T-helper 2 cell treated with Interferon-gamma antibody and Interleukin-4, amounts not matched to agents 5 μg/mL and 100 μg/mL, for 36 hours (primary cell): Measurements from ENCODE around the gene PCDH9.

Source experiments
- DNase-seq: peaks from one replicate; pipeline ENCODE4 v3.0.0; 2021; ENCODE audit warnings: low spot score
- H3K27ac Mint-ChIP-seq: one replicate; pipeline ENCODE4 v1.8.0; 2021; ENCODE audit warnings: mild to moderate bottlenecking, mixed read lengths
- H3K27me3 Mint-ChIP-seq: one replicate; pipeline ENCODE4 v1.8.0; 2021; ENCODE audit warnings: low read depth, mixed read lengths
- H3K36me3 Mint-ChIP-seq: one replicate; pipeline ENCODE4 v1.8.0; 2021; ENCODE audit warnings: low read depth, mixed read lengths
- H3K4me1 Mint-ChIP-seq: one replicate; pipeline ENCODE4 v1.8.0; 2021; ENCODE audit warnings: low read depth, mixed read lengths
- H3K4me3 Mint-ChIP-seq: one replicate; pipeline ENCODE4 v1.8.0; 2022; ENCODE audit warnings: mild to moderate bottlenecking, moderate library complexity, mixed read lengths
- H3K9me3 Mint-ChIP-seq: one replicate; pipeline ENCODE4 v1.8.0; 2021; ENCODE audit warnings: mixed read lengths

PCDH9 gene

GRCh38 chr13:66375756-66376155 lies 854.4 kb downstream of the PCDH9 start:
- H3K27ac Mint-ChIP-seq = no peak overlapping the region
- no peak for DNase-seq
- peaks cover 3% of the 10 kb centered on the region for H3K9me3 Mint-ChIP-seq
- no peak overlapping the region for H3K4me3 Mint-ChIP-seq
- H3K4me1 Mint-ChIP-seq = no peaks in the 10 kb centered on the region
- no peaks in the 10 kb centered on the region for H3K27me3 Mint-ChIP-seq
- no peaks in the 10 kb centered on the region for H3K36me3 Mint-ChIP-seq

GRCh38 chr13:66369666-66370065 lies 860.5 kb downstream of the PCDH9 start:
- no peaks in the 10 kb centered on the region for H3K27me3 Mint-ChIP-seq
- peaks cover 3% of the 10 kb centered on the region for H3K9me3 Mint-ChIP-seq
- H3K36me3 Mint-ChIP-seq = no peaks in the 10 kb centered on the region
- H3K27ac Mint-ChIP-seq = no peak overlapping the region
- DNase-seq = no peak
- H3K4me3 Mint-ChIP-seq = no peak overlapping the region
- H3K4me1 Mint-ChIP-seq = no peaks in the 10 kb centered on the region

DNA sequence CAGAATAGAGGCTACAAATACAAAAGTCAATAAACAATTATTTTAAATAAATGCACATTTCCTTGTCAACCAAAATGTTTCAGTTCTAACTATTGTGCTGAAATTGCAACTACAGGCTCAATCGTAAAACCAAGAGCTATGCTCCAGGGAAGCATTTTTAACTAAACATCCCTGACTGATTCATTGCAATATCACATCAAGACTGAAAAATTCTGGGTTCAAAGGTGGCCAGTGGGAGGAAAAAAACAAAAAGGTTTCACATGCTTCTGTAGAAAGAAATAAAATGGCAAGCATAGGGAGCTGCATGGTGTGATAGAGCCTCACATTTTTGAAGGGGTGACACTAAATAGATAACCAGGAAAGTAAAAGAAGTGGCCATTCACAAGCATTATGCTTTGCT lies 862.8 kb downstream of the PCDH9 start:
- no peaks in the 10 kb centered on the region for H3K36me3 Mint-ChIP-seq
- no peak for DNase-seq
- H3K4me3 Mint-ChIP-seq = no peak overlapping the region
- no peaks in the 10 kb centered on the region for H3K9me3 Mint-ChIP-seq
- no peak overlapping the region for H3K27ac Mint-ChIP-seq
- no peaks in the 10 kb centered on the region for H3K27me3 Mint-ChIP-seq
- no peaks in the 10 kb centered on the region for H3K4me1 Mint-ChIP-seq

GRCh38 chr13:66365101-66365500 lies 865.0 kb downstream of the PCDH9 start:
- H3K4me3 Mint-ChIP-seq = no peak overlapping the region
- no peak overlapping the region for H3K27ac Mint-ChIP-seq
- H3K9me3 Mint-ChIP-seq = no peaks in the 10 kb centered on the region
- DNase-seq = no peak
- H3K27me3 Mint-ChIP-seq = no peaks in the 10 kb centered on the region
- no peaks in the 10 kb centered on the region for H3K36me3 Mint-ChIP-seq
- no peaks in the 10 kb centered on the region for H3K4me1 Mint-ChIP-seq

GRCh38 chr13:66364346-66364745 lies 865.8 kb downstream of the PCDH9 start:
- Mint-ChIP-seq H3K4me3 (no peak overlapping the region), H3K36me3 (no peaks in the 10 kb centered on the region), H3K27ac (no peak overlapping the region), H3K27me3 (no peaks in the 10 kb centered on the region), H3K9me3 (no peaks in the 10 kb centered on the region), H3K4me1 (no peaks in the 10 kb centered on the region)
- no peak for DNase-seq

- DNase-seq = no peak
- H3K4me1 Mint-ChIP-seq = no peaks in the 10 kb centered on the region
- no peak overlapping the region for H3K4me3 Mint-ChIP-seq
- no peaks in the 10 kb centered on the region for H3K27me3 Mint-ChIP-seq
- H3K9me3 Mint-ChIP-seq = no peaks in the 10 kb centered on the region
- H3K36me3 Mint-ChIP-seq = no peaks in the 10 kb centered on the region
- no peak overlapping the region for H3K27ac Mint-ChIP-seq
Observed at GRCh38 chr13:66362485-66362884, 867.7 kb downstream of the PCDH9 start.

- Mint-ChIP-seq H3K36me3 (no peaks in the 10 kb centered on the region), H3K4me1 (no peaks in the 10 kb centered on the region), H3K27me3 (no peaks in the 10 kb centered on the region), H3K4me3 (no peak overlapping the region), H3K9me3 (no peaks in the 10 kb centered on the region), H3K27ac (no peak overlapping the region)
- no peak for DNase-seq
Observed at GRCh38 chr13:66359910-66360552, 870.1 kb downstream of the PCDH9 start.

DNA sequence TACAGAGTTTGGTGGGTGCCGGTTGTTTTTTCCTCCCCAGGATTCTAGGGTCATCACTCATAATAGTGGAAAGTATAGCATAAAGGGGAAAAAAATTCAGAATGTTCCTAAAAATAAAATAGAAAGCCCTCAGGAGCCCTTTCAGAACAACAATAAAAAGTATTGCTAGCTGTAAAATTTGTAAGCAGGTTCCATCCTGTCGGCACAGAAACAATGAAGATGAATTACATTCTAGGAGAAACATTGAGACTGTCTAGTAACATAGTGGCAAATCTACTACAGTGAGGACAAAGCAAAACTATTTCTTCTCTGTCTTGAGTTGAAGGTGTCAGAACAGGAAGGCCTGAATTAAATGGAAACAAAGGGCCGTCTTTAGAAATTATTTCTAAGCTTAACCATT lies 870.7 kb downstream of the PCDH9 start:
- Mint-ChIP-seq H3K27me3 (no peaks in the 10 kb centered on the region), H3K9me3 (no peaks in the 10 kb centered on the region), H3K36me3 (no peaks in the 10 kb centered on the region), H3K4me1 (no peaks in the 10 kb centered on the region), H3K27ac (no peak overlapping the region), H3K4me3 (no peak overlapping the region)
- DNase-seq = no peak

GRCh38 chr13:66358564-66358963 lies 871.6 kb downstream of the PCDH9 start:
- H3K27me3 Mint-ChIP-seq = no peaks in the 10 kb centered on the region
- no peaks in the 10 kb centered on the region for H3K36me3 Mint-ChIP-seq
- no peaks in the 10 kb centered on the region for H3K9me3 Mint-ChIP-seq
- no peaks in the 10 kb centered on the region for H3K4me1 Mint-ChIP-seq
- no peak overlapping the region for H3K4me3 Mint-ChIP-seq
- H3K27ac Mint-ChIP-seq = no peak overlapping the region
- DNase-seq = no peak

DNA sequence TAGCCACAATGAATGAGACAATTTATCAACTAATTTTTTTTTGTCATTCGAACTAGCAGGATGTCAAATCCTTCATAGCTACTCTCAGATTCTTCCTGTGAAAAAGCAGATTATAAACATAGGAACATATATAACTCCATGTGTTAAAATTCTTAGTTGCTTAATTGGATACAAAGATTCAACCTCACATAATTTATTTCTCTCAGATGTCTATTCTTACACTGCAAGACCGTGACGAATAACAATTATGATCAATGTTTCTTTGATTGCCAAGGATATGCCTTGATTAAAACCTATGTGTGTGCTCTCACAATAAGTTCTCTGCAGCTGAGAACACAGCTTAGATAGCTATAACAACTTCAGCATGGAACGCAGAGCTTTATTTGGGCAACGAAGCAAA lies 872.7 kb downstream of the PCDH9 start:
- Mint-ChIP-seq H3K4me1 (no peaks in the 10 kb centered on the region), H3K27ac (no peak overlapping the region), H3K9me3 (no peaks in the 10 kb centered on the region), H3K27me3 (no peaks in the 10 kb centered on the region), H3K4me3 (no peak overlapping the region), H3K36me3 (no peaks in the 10 kb centered on the region)
- no peak for DNase-seq

DNA sequence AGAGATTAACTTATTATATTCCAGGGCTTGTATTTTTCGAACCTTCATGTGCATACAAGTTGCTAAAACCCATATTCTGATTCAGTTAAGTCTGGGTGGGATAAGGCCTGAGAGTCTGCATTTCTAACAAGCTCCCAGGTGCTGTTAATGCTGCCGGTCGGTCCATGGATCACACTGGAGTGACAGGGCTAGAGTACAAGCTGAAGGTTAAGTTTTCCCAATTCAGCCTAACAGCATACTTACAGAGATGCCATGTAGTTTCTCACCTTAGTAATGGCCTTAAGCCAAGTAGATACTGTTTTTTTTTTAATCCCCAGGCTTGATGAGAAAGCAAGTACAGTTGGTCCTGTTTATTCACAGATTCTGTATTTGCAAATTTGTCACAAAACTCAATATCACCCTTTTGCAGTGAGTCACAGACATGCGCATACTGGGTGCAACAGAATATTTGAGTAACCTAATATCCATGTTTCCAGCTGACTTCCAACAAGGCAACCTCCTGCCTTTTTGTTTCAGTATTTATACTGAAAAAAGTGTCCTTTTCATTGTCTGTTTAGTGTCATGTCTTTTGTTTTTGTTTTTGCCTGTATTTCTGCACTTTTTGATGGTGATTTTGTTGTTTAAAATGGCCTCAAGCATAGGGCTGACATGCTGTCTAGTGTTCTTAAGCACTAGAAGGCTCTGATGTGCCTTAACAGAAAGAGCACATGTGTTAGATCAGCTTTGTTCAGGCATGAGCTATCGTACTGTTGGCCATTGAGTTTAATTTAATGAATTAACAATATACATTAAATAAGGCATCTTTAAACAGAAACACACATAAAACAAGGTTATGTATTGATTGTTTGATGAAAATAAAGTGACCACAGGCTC lies 875.0 kb downstream of the PCDH9 start:
- H3K4me3 Mint-ChIP-seq = no peak overlapping the region
- no peaks in the 10 kb centered on the region for H3K36me3 Mint-ChIP-seq
- no peaks in the 10 kb centered on the region for H3K4me1 Mint-ChIP-seq
- no peaks in the 10 kb centered on the region for H3K27me3 Mint-ChIP-seq
- no peak for DNase-seq
- no peak overlapping the region for H3K27ac Mint-ChIP-seq
- H3K9me3 Mint-ChIP-seq = no peaks in the 10 kb centered on the region

DNA sequence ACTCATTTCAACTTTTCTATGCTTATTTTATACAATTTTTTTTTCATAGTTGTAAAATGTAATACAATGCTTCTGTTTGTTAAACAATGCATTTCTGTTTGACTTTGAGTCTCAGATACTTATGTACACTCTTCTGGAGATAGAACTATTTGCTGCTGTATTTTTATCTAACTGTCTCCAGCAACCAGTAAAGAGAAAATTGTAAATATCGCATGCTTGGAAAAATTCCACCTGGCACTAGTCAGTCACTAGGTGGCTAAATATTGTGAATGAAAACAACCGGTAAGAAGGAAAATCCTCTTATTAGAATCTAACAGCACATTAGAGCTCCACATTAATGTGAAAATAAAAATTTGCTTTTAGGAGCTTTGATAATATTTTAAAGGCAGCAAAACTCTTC lies 876.5 kb downstream of the PCDH9 start:
- Mint-ChIP-seq H3K9me3 (no peaks in the 10 kb centered on the region), H3K4me3 (no peak overlapping the region), H3K27me3 (no peaks in the 10 kb centered on the region), H3K27ac (no peak overlapping the region), H3K4me1 (no peaks in the 10 kb centered on the region), H3K36me3 (no peaks in the 10 kb centered on the region)
- no peak for DNase-seq

- no peak overlapping the region for H3K27ac Mint-ChIP-seq
- H3K4me1 Mint-ChIP-seq = no peaks in the 10 kb centered on the region
- no peak overlapping the region for H3K4me3 Mint-ChIP-seq
- no peaks in the 10 kb centered on the region for H3K9me3 Mint-ChIP-seq
- H3K27me3 Mint-ChIP-seq = no peaks in the 10 kb centered on the region
- no peak for DNase-seq
- no peaks in the 10 kb centered on the region for H3K36me3 Mint-ChIP-seq
Observed at GRCh38 chr13:66349966-66350365, 880.2 kb downstream of the PCDH9 start.

GRCh38 chr13:66348745-66349690 lies 881.1 kb downstream of the PCDH9 start:
- no peak for DNase-seq
- H3K9me3 Mint-ChIP-seq = no peaks in the 10 kb centered on the region
- H3K27me3 Mint-ChIP-seq = no peaks in the 10 kb centered on the region
- H3K4me3 Mint-ChIP-seq = no peak overlapping the region
- H3K27ac Mint-ChIP-seq = no peak overlapping the region
- no peaks in the 10 kb centered on the region for H3K36me3 Mint-ChIP-seq
- H3K4me1 Mint-ChIP-seq = no peaks in the 10 kb centered on the region
